Measurements from ENCODE around the gene HSFX2. TPM values are rescaled to one million over a fixed set of nuclear protein-coding genes. Genes with fewer than 3 reads are reported as not detected.

Gene HSFX2
- total RNA-seq, 1 experiment from 2014 or later = not detected

Other genes starting within 250 kb of the HSFX2 start
- gene IDS, start 90.0 kb downstream of the HSFX2 start, total RNA-seq (2014; rRNA removed; shearing (Covaris generic)) = 44.1 and 47.2 TPM in 2 replicates
- 12.4 and 16.6 TPM in 2 replicates for gene EOLA1, start 54.3 kb downstream of the HSFX2 start, total RNA-seq (2014; rRNA removed; shearing (Covaris generic))
- gene HSFX3, start 45.4 kb downstream of the HSFX2 start, total RNA-seq (2014; rRNA removed; shearing (Covaris generic)) = not detected in 2 replicates
- 0.12 TPM in 1 of 2 replicates, not detected in the other for gene MAGEA9B, start 7.9 kb downstream of the HSFX2 start, total RNA-seq (2014; rRNA removed; shearing (Covaris generic))
- gene TMEM185A, start 36.5 kb upstream of the HSFX2 start, total RNA-seq (2014; rRNA removed; shearing (Covaris generic)) = 13.6 and 15.5 TPM in 2 replicates
- gene MAGEA11, start 116.7 kb upstream of the HSFX2 start, total RNA-seq (2014; rRNA removed; shearing (Covaris generic)) = 0.10 TPM in 1 of 2 replicates, not detected in the other
- gene HSFX1, start 178.8 kb upstream of the HSFX2 start, total RNA-seq (2014; rRNA removed; shearing (Covaris generic)) = 0.20 TPM in 1 of 2 replicates, not detected in the other
- gene MAGEA9, start 186.6 kb upstream of the HSFX2 start, total RNA-seq (2014; rRNA removed; shearing (Covaris generic)) = not detected in 2 replicates